Heart left ventricle (tissue), 13 donors: Measurements from ENCODE around the gene GAN.

Source experiments
- CTCF ChIP-seq, 12 donors: fragments of 200-600 bp; sonication (generic) in 4 of 12; IDR thresholded peaks; one replicate each; pipeline versions ENCODE4 v1.5.0 to v1.8.0; 2018 to 2022; ENCODE audit warnings: antibody characterized with exemption in 12 of 12, mild to moderate bottlenecking in 5 of 12
- POLR2A ChIP-seq, 2 donors: fragments of 450-650 bp; IDR thresholded peaks; one replicate each; pipeline ENCODE4 v1.6.1; 2017; ENCODE audit warnings: antibody characterized with exemption in 2 of 2, mild to moderate bottlenecking in 2 of 2, moderate library complexity in 2 of 2
- donor health status: ischemic (EF 13 %, LVEDD 7.1; RV severe dilation, severe dysfunction).
- donor health status: DM: no; HTN: yes; CAD: no.
- donor health status: DM: no; HTN: no; CAD: no.
- donor health status: ischemic (EF 25% LVEDD 6.9; RV normal size, moderate dysfunction).
- donor health status: ischemic (EF 25% LVEDD 5.7; RV mildly dilated, moderate dysfunction).
- donor health status: ischemic (EF 35%, LVEDD 5.7; RV mildly dilated, moderate dysfunction).
- donor health status: nonischemic (EF 11% LVEDD 7.7; RV severe dilation, severe dysfunction).
- donor health status: DM: yes; HTN: yes; CAD: no.
- donor health status: PGD.
- donor health status: ischemic (EF 29% LVEDD 5.4; RV normal size, mild dysfunction).
- donor health status: nonischemic (EF 23%, LVEDD 6.1; RV moderate dilation, normal function).

- TF ChIP-seq CTCF (IDR thresholded peaks at IDR 0.05) (no peak), POLR2A (IDR thresholded peaks at IDR 0.05) (no peak)
Measured at GRCh38 chr16:81384006-81384405, 69.2 kb downstream of the GAN start.
